NCI-H1436 (cell line): ENCODE measurements around the gene UACA.
"Not testable (repeated sequence)": the region's sequence is repeated elsewhere in the genome, so short reads cannot be mapped to it uniquely, and the experiment has no call there.

Experiments used
- DNase-seq: peaks from one replicate; lab custom pipeline; 2025; lab: John Stamatoyannopoulos, UW

UACA gene, protein sequence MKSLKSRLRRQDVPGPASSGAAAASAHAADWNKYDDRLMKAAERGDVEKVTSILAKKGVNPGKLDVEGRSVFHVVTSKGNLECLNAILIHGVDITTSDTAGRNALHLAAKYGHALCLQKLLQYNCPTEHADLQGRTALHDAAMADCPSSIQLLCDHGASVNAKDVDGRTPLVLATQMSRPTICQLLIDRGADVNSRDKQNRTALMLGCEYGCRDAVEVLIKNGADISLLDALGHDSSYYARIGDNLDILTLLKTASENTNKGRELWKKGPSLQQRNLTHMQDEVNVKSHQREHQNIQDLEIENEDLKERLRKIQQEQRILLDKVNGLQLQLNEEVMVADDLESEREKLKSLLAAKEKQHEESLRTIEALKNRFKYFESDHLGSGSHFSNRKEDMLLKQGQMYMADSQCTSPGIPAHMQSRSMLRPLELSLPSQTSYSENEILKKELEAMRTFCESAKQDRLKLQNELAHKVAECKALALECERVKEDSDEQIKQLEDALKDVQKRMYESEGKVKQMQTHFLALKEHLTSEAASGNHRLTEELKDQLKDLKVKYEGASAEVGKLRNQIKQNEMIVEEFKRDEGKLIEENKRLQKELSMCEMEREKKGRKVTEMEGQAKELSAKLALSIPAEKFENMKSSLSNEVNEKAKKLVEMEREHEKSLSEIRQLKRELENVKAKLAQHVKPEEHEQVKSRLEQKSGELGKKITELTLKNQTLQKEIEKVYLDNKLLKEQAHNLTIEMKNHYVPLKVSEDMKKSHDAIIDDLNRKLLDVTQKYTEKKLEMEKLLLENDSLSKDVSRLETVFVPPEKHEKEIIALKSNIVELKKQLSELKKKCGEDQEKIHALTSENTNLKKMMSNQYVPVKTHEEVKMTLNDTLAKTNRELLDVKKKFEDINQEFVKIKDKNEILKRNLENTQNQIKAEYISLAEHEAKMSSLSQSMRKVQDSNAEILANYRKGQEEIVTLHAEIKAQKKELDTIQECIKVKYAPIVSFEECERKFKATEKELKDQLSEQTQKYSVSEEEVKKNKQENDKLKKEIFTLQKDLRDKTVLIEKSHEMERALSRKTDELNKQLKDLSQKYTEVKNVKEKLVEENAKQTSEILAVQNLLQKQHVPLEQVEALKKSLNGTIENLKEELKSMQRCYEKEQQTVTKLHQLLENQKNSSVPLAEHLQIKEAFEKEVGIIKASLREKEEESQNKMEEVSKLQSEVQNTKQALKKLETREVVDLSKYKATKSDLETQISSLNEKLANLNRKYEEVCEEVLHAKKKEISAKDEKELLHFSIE (N-terminal part only)

DNA sequence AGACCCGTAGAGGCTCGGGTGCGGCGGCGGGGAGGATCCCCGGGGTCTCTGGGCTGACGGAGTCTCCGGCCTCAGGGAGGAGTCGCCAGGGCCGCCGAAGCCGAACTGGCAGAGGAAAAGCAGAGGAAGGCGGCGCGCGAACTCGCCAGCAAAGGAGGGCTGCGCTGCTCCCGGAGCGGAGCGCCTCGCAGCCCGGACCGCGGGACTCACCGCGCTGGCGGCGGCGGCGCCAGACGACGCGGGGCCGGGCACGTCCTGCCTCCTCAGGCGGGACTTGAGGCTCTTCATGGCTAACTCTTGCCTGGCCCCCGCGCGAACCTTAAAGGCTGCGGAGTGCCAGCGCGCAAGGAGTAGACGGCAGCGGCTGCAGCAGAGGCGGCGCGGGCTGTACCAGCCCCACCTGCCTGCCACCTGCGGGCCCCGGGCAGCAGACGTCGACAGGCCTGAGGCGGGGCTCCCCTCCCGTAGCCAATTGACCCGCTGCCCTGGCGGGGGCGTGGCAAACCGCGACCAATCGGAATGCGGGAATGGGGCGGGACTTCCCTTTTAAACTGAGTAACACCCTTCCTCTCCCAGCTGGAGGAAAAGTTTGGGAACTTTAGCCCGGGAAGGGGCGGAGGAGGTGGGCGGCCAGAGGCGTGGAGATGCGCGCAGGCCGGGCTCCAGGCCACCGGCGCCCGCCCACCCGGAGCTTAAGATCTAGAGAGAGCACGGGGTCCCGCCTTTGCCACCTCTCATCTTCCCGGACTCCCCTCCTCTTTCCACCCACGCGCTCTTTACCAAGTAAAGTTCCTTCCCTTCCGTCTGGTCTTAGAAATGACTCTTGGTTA lies at the start of gene UACA:
Gene UACA (minus strand): TSS at position 439 of the 830 bp plus-strand sequence. CDS start 151 bp downstream, at position 288.
- peak; percentile 91 for DNase-seq

DNA sequence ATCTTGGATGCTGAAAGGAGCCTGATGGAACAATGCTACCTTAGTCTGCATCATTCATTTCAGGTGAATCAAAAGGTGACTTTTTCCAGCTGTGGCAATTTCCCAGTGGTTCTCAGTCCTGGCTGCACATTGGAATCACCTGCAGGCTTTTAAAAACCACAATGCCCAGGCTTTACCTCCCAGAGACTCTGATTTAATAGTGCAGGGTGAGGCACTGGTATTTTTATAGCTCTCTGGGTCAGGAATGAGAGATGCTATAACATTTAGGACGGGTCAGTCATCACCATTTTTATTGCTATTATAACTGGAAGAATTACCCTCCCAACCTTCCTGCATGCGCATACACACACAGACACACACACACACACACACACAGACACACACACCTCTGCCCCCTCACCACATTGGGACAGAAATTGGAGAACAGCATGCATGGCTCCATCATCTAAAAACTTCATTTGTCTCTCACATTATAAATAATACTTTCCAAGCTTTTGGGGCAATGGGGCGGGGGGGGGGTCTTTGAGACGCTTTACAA lies 49.5 kb upstream of the UACA start:
- no peak for DNase-seq

DNA sequence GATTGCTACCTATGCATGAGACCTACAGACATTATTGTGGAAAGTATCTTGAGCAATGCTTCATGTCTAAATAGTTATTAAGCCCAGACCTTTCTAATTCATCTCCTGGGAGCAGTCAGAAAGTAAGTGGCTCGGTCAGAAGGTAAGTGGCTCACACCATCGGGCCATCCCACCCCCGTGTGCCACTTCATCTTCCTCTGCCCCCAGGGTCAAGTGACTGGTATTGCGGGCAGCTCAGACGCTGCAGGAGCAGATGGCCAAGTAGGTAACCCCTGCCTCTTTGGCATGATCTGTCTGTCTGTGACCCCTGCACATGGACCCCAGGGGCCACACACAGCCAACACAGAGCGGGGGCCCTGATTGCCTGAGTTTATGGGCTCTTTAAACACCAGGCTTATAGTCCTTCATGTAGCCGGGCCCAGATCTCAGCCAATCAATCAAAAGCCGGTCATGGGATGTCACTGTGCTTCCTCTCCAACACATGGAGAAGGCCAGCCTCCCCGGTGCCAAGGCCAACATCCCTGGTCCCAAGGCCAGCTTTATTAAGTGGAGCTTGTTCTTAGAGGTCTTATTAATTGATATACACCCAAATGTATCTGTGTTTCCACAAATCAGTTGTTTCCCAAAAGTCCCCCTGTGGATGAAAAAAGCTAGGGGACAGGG lies 47.7 kb upstream of the UACA start:
- no peak for DNase-seq

DNA sequence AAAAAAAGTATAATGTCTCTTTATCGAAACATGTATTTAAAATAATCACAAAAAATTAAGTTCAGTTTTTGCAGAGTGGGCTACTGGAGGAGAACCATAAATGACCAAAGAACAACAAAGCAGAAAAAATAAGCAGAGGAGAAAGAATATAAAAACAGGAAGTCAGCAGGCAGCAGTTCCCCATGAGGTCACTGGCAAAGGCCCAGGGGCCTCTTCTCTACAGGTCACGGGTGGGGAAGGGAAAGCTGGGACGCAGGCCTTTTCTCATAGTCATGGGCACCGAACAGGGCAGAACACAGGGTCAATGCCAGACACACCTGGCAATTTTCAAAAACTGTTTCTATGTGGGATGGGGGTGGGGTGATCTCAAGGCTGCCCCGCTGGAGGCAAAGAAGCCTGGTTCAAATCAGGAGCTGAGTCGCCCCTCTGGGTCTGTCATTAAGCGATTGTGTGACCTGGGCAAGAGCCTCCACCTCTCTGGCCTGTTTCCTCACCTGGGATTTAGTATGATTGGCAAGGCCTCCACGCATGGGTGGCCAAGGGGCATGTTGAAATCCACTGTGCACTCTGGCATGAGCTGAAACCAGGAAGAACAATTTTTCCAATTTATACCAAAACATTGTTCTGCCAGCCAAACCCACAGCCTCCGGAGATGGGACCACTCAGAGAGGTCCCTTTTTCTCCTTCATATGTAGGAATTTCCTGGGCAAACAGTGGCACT lies 43.8 kb upstream of the UACA start:
- DNase-seq, result no peak

DNA sequence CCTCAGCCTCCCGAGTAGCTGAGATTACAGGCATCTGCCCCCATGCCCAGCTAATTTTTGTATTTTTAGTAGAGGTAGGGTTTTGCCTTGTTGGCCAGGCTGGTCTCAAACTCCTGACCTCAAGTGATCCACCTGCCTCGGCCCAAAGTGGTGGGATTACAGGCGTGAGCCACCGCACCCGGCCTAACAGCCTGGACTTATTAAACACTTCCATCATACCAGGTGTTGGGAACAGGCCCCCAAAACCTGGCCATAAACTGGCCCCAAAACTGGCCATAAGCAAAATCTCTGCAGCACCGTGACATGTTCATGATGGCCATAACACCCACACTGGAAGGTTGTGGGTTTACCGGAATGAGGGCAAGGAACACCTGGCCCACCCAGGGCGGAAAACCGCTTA lies 41.0 kb upstream of the UACA start:
- not testable (repeated sequence) for DNase-seq

DNA sequence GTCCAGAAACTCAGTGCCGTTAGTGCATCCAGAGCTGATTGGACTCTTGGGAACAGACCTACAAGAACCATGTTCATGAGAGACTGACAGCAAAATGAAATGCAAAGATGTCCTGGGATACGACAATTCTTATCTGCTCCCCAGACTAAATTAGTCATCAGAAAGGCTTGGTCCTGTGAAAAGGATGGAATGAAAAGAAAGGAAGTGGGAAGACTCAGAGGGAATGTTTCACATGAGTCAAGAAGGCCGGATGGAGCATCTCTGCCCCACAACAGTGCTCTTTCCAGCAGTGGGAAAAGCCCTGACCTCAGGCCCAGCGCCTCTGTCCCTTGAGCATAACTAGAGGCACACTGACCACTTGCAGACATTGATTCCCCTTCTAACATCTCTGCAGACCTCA lies 39.3 kb upstream of the UACA start:
- no peak for DNase-seq

DNA sequence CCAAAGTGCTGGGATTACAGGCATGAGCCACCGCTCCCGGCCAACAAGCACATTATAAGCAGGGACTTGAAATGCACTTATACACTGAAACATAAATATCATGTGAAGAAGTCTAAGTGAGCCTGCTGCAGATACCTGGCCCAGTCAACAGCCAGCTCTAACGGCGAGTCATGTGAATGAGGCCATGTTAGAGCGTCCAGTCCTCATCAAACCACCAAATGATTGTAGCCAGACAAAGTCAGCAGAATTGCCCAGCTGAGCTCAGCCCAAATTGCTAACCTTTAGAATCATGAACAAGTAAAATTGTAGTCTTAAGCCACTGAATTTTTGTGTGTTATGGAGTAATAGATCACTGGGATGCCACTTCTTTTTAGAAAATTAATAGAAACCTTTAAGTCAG lies 37.8 kb upstream of the UACA start:
- no peak for DNase-seq

DNA sequence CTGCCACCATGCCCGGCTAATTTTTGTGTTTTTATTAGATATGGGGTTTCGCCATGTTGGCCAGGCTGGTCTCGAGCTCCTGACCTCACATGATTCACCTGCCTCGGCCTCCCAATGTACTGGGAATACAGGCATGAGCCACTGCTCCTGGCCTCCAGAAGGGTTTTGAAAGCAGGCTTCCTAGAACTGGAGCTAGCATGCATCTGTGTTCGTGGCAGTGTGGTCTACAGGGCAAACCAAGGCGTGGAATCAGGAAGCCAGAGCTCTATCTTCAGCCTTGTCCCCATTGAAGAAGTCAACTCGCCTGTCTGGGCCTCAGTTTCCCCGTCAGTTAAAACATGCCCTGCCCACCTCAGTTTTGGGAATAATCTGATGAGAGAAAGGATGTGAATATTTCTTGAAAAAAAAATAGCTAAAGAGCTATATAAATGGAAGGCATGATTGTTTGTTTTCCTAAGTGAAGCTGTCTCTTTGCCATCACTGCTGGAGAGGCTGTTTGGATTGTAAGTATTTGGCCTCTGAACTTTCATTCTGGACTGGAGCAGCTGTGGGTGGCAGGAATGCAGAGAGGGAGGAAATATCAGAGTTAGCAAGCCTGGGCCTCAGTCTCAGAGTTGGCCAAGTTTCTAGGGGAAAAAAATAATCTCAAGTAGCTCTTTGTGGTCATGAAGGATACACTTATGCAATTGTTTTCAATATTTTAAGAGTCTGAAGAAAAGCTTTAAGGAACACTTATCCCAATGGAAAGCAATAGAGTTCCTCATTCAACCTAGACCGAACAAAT lies 36.5 kb upstream of the UACA start:
- no peak for DNase-seq

DNA sequence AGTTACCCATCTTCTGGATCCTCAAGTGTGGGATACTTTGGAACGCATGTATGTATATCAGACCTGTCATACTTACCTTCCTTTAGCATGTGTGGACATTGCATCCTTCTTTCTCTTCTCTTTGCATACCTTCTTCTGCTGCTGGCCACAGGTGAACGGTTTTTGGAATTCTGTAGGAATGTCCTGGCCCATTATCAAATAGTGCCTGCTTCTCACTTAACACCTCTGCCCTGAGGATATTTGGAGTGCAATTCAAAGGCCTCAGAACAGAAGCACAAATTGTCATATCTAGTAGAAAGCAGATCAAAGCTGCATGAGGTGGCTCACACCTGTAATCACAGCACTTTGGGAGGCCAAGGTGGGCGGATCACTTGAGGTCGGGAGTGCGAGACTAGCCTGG lies 34.1 kb upstream of the UACA start:
- no peak for DNase-seq

DNA sequence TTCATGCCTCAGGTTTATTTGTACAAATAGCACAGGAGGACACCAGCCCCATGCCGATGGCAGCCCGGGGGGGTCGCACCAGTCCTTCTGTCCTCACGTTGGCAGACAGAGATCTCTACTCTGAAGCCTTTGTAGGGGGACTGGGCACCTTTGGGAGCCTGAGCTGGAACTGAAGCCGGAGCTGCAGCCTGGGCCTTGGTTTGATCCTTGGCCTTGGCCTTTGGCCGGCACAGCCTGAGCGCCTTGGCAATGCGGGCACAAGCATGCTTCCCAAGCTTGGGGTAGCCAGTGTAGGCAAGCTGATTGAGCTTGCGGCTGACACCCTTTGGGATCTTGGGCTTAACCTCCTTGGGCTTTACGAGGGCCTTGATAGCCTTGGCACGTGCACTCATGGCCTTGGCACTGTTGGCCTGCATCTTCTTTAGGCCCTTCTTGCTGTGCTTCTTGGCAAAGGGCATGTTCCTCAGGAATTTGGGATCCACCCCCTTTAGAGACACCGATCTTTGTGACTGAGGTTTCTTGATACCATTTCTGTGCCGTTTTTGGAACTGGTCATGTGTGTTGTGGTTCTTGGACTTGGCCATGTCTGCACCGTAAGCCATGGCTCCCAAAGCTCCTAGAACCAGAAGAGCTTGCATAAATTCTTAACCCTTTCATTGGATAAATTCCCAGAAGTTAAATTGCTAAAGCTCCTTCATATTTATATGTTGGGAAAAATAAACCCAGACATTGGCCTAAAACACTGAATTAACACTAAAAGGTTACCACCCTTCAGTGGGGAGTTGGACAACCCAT lies 33.4 kb upstream of the UACA start:
- DNase-seq, result no peak

DNA sequence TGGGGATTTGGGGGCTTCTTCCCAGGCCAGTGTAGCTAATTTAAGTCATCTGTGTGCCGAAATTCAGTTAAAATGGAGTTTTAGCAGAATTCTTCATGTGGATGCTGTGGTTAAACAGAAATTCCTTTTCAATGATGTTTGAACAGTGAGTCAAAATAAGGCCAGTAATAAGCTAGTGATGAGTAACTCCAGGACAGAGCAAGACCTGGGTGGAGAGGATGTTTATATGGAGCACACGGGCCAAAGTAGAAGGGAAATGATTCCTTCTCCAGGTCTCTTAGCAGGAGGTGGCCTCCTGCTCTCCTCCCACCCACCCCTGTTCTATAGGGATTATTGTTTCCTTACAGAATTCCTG lies 31.9 kb upstream of the UACA start:
- no peak for DNase-seq

DNA sequence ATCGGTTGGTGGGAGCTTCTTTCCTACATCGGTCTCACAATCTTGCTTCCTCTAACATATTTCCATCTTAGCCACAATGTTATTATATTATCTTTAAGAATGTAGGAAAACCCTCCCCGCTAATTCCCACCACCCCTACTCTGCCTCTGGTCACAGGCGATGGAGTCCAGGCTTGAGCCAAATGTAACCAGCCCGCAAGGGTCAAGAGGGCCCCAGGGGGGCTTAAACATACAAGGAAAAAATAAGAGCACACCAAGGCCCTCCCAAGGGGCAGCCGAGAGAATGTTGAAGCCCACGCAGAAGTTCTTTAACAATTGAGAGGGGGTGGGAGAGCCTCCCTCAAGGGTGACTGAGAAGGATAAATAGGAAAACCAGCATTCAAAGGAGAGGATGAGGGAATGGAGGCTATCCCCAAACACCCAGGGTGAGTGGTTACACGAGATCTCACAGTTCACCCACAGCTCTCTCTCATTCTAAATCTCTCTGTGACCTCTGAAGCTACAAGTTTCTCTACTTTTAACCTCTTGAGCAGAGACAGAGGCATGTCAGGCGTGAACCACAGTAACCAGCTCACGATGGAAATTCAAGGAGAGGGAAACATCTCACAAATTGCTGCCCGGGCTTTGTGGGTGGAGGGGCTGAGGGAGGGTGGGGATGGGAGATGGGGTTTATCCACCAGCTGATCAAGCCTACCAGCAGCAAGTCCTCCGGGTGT lies 31.4 kb upstream of the UACA start:
- DNase-seq, result no peak

DNA sequence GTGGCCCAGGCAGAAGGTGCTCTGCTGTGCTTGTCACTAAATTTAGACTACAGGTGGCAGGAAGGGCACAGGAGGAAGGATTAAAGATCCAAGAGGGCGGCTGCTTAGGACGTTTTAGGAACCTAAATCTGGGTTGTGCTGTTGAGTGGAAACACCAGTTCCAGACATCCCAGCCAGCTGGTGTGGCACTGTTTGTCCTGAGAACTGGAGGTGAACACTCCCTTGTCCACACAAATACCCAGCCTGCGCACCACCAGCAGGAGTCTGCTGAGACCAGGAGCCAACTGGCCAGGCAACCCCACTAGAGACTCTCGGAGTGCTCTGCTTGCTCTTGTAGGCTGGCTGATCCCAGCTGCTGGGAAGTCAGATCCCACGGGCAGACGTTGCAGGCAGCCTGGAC lies 30.3 kb upstream of the UACA start:
- DNase-seq, result no peak

DNA sequence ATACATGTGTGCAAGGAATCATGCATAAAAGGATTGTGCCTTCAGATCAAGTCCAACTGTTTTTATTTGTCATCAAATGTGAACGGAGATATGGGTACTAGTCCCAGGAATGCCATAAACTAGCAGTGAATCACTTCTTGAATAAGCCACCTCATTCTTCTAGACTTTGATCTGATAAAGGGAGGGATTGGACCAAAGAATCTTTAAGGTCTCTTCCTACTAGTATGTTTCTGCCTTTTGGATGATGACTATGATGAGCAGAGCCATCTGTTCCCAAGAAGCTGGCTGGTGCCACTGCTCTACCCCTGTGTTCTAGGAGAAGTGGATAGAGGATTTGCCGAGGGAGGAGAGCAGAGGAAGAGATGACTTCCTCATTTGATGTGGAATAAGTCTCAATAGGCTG lies 28.8 kb upstream of the UACA start:
- no peak for DNase-seq

DNA sequence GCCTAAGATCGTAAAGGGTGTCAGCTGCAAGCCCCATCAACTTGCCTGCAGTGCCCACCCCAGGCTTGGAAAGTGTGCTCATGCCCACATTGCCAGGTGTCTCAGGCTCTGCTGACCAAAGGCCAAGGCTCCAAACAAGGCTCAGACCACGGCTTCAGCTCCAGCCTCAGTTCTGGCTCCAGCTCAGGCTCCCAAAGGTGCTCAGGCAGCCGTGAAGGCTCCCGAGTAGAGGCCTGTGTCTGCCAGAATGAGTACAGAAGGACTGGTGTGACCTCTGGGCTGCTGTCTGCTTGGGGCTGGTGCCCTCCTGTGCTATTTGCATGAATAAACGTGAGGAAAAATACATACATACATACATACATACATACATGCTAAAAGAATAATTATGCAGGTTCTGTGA lies 27.9 kb upstream of the UACA start:
- DNase-seq, result no peak

DNA sequence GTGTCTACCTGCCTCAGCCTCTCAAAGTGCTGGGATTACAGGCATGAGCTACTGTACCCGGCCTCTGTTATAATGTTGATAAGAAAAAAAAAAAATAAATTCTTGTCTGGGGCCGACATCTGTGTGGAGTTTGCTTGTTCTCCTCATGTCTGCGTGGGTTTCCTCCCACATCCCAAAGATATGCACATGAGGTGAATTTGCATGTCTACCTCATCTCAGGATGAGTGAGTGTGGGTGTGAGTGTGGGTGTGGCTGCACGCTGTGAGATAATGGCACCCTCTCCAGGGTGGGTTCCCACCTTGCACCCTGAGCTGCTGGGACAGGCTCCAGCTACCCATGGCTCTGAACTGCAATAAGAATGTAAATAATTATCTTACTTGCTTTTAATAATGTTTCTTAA lies 25.9 kb upstream of the UACA start:
- no peak for DNase-seq

DNA sequence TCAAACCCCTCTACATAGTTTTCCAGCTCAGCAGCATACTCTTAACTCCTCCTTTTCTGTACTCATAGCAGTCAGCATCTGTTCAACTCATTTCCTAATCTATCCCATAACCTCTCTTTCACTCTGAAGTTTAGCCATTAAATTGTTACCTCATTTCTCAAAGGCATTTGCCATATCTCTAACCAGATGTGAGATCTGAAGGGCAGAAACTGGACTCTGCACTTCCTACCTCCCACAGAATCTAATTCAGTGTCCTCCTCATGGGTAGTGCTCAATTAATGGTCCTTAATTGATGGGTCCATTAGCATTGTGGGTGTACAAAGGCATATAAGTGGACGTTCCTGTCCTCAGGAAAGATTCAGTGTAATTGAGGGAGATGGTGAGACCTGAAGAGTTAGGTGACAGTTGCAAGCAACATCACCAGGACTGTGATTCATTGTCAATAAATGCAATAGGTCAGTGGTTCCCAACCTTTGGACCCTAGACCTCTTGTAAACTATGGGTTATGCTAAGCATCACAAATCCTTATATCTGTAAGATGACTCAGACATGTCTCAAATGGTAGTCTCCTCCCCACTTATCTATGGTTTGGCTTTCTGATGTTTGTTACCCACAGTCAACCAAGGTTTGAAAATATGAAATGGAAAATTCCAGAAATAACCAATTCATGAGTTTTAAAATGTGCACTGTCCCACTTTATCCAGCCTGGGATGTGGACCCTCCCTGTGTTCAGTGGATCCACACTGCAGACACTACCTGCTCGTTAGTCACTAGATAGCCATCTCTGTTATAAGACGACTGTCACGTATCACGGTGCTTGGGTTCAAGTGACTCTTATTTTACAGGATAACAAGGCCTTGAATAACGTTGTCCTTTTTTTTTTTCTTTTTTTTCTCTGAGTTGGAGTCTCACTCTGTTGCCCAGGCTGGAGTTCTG lies 25.0 kb upstream of the UACA start:
- no peak for DNase-seq
